ENCODE measurements around the gene VAMP8.

DNA sequence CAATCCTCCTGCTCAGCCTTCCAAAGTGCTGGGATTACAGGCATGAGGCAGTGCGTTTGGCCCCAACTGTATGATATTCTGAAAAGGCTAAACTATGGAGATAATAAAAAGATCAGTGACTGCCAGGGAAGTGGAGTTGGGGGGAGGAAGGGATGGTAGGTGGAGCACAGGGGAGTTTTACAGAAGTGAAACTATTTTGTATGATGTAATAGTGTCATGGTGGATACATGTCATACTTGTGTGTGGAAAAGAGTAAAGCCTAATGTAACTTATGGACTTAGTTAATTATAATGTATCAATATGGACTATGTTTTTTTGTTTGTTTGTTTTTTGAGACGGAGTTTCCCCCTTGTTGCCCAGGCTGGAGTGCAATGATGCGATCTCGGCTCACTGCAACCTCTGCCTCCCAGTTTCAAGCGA, 13.2 kb upstream of the VAMP8 start:
- no peak for TF ChIP-seq POLR2A (IDR thresholded peaks at IDR 0.05; ENCODE audit: low read length)
- TF ChIP-seq GATA1 (IDR thresholded peaks at IDR 0.05; ENCODE audit: low read depth, low read length), result no peak

All from erythroblast (primary cell).